Stimulated activated naive CD8-positive, alpha-beta T cell treated with anti-CD3 and anti-CD28 coated beads, Interleukin-15, Interleukin-2, amounts not matched to agents 100 ng/mL and 50 ng/mL, for 24 hours (primary cell): ENCODE measurements around the gene OTUD3.
"Not testable (repeated sequence)": the region's sequence is repeated elsewhere in the genome, so short reads cannot be mapped to it uniquely, and the experiment has no call there.

Experiments
- H3K27ac Mint-ChIP-seq: one replicate; pipeline ENCODE4 v1.8.0; 2021; ENCODE audit warnings: mild to moderate bottlenecking, mixed read lengths
- H3K27me3 Mint-ChIP-seq: one replicate; pipeline ENCODE4 v1.8.0; 2021; ENCODE audit warnings: mixed read lengths
- H3K36me3 Mint-ChIP-seq: one replicate; pipeline ENCODE4 v1.8.0; 2021; ENCODE audit warnings: low read depth, mixed read lengths
- H3K4me1 Mint-ChIP-seq: one replicate; pipeline ENCODE4 v1.8.0; 2021; ENCODE audit warnings: low read depth, mixed read lengths
- H3K4me3 Mint-ChIP-seq: one replicate; pipeline ENCODE4 v1.8.0; 2021; ENCODE audit warnings: mild to moderate bottlenecking, mixed read lengths
- H3K9me3 Mint-ChIP-seq: one replicate; pipeline ENCODE4 v1.8.0; 2021; ENCODE audit warnings: mixed read lengths

OTUD3 gene

DNA sequence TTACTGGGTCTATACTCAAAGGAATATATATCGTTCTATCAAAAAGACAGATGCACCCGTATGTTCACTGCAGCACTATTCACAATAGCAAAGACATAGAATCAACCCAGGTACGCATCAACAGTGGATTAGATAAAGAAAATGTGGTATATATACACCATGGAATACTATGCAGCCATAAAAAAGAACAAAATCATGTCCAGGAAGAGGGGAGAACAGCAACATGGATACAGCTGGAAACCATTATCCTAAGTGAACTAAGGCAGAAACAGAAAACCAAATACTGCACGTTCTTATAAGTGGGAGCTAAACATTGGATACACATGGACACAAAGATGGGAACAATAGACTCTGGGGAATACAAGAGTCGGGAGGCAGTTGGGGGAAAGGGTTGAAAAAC, 1.4 kb upstream of the OTUD3 start:
- not testable (repeated sequence) for H3K4me3 Mint-ChIP-seq, H3K36me3 Mint-ChIP-seq, H3K9me3 Mint-ChIP-seq, H3K27ac Mint-ChIP-seq
- peaks cover 32% of the 10 kb centered on the region for H3K4me1 Mint-ChIP-seq
- peaks cover 21% of the 10 kb centered on the region for H3K27me3 Mint-ChIP-seq

DNA sequence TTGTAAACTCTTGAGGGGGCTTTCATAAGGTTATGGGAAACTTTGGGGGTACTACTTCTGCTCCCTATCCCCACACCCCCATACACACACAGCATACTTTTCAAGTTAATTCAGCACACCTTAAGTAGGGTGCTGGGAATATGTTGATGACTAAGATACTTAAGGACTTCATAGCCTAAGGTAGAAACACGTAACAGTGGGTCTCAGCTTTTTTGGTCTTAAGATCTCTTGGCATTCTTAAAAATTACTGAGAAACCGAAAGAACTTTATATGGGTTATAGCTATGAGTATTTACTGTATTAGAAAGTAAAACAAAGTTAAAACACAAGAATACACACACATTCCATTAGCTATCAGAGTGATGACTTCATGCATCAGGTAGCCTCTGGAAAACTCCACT, 2.1 kb downstream of the OTUD3 start:
- H3K4me3 Mint-ChIP-seq = peak overlapping the region; percentile 88
- H3K36me3 Mint-ChIP-seq = no peaks in the 10 kb centered on the region
- peaks cover 36% of the 10 kb centered on the region for H3K4me1 Mint-ChIP-seq
- peaks cover 4% of the 10 kb centered on the region for H3K27me3 Mint-ChIP-seq
- no peaks in the 10 kb centered on the region for H3K9me3 Mint-ChIP-seq
- no peak overlapping the region for H3K27ac Mint-ChIP-seq

DNA sequence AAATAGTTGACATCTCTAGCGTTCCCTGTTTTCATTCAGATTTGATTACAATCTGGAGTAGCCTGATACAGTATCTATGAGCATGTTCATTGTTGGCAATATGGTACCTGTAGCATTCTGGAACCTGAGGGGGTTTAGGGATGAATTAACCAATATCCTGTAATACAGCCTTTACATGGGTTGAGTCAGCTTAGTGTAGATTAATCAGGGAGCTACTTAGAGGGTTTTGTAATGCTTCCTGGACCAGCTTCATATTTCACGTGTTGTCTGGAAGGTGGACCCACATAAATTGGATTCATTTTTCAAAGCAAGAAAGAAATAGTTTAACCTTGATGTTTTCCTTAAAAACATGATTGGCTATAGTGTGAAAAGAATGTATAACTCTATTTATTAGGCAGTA, 3.6 kb downstream of the OTUD3 start:
- Mint-ChIP-seq H3K4me1 (peaks cover 36% of the 10 kb centered on the region), H3K27me3 (no peaks in the 10 kb centered on the region), H3K27ac (no peak overlapping the region), H3K4me3 (no peak overlapping the region), H3K36me3 (peaks cover 4% of the 10 kb centered on the region), H3K9me3 (no peaks in the 10 kb centered on the region)

DNA sequence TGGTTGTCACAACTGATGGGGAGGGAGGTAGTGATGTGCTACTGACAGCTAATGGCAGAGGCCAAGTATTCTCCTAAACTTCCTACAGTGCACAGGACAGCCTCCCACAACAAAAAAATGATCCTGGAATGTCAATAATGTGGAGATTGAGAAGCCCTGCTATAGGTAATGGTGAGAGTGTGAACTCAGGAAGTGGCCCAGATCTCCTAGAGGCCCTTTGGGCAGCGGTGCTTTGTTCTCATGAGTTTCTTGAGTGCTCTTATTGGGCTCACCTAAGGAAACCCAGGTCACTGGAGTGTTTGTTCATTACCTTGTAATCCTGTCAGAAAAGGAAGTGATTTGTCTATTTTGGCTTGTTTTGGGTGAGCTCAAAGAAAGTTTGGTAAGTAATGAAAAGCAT, 5.9 kb downstream of the OTUD3 start:
- Mint-ChIP-seq H3K27me3 (no peaks in the 10 kb centered on the region), H3K36me3 (peaks cover 23% of the 10 kb centered on the region), H3K27ac (no peak overlapping the region), H3K4me1 (peaks cover 29% of the 10 kb centered on the region), H3K4me3 (no peak overlapping the region), H3K9me3 (no peaks in the 10 kb centered on the region)

DNA sequence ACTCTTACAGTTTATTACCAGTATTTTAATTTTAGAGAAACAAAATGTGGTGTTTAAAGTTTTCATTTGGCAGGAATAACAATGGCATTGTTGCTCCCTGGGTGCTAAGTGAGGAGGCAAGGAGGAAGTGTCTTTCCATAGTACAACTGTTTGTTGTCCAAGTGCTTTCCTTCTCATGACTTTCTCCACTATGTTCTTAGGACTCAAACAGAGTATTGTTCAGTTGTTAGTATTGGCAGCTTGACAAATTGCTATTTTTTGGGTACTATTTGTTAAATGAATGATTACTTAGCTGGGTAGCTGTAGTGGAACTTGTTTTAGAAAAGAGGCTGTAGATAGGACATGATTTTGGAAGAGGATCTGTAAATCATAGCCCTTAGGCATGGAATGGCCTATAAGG, 7.5 kb downstream of the OTUD3 start:
- Mint-ChIP-seq H3K9me3 (no peaks in the 10 kb centered on the region), H3K4me1 (peaks cover 13% of the 10 kb centered on the region), H3K27ac (no peak overlapping the region), H3K36me3 (peaks cover 34% of the 10 kb centered on the region), H3K4me3 (no peak overlapping the region), H3K27me3 (no peaks in the 10 kb centered on the region)

DNA sequence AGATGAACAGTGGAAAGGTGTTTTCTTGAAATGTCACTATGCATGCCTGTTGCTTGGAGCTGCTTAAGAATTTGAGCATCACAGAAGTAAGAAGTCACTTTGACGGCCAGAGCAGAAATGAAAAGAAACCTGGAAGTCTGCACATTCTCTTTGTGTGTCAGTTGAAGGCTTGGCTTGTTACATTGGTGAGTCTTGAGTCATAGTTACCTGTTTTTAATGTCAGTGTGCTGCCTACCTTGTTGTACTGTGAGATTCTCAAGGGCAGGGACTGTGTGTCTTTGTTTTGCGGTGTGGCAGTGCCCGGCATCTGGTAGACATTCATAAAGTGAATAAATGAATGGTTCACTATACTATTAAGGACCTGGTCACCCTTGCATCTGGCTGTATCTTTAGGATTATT, 9.9 kb downstream of the OTUD3 start:
- Mint-ChIP-seq H3K4me3 (no peak overlapping the region), H3K27ac (no peak overlapping the region), H3K4me1 (peaks cover 4% of the 10 kb centered on the region), H3K9me3 (no peaks in the 10 kb centered on the region), H3K36me3 (peaks cover 53% of the 10 kb centered on the region), H3K27me3 (no peaks in the 10 kb centered on the region)

DNA sequence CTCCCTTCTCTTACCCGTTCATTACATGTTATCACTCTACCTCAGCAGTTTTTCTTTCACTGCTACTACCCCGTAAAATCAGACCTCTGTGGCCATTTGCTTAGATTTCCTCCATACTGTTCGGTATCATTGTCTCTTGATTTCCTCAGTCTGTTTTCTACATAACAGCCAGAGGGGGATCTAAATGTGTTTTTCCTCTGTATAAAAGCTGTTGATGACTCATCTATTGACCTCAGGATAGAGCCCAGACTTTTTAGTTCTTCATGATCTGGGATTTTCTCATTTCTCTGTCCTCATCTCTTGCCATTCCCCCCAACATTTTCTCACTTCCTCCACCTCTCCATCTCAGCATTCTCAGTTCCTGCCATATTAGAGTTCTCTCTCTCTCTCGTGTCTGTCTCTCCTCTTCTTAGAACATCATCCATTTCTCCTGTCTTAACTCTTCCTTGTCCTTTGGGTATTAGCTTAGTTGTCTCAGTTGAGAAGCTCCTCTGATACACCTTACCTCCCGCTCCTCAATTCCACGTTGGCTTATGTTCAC, 10.5 kb downstream of the OTUD3 start:
- Mint-ChIP-seq H3K9me3 (no peaks in the 10 kb centered on the region), H3K4me3 (no peak overlapping the region), H3K36me3 (peaks cover 57% of the 10 kb centered on the region), H3K27ac (no peak overlapping the region), H3K4me1 (peaks cover 4% of the 10 kb centered on the region), H3K27me3 (no peaks in the 10 kb centered on the region)

DNA sequence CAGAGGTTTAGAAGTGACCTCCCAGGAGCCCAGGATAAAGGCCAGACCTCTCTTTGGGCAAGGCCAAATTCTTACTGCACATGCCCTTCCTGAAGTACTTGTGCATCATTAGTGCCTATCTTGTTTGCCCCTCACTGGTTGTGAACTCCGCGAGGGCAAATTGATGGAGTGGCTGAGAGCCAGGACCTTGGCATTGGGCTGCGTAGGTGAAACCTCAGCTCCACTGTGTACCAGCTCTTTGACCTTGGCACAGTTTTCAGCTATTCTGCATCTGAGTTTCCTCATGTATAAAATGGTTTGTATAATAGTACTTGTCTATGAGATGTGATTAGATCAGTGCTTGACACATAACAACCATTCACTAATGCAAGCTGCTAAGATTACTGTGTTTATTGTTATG, 11.5 kb downstream of the OTUD3 start:
- H3K4me3 Mint-ChIP-seq = no peak overlapping the region
- no peak overlapping the region for H3K27ac Mint-ChIP-seq
- peaks cover 1% of the 10 kb centered on the region for H3K4me1 Mint-ChIP-seq
- H3K9me3 Mint-ChIP-seq = no peaks in the 10 kb centered on the region
- peaks cover 58% of the 10 kb centered on the region for H3K36me3 Mint-ChIP-seq
- no peaks in the 10 kb centered on the region for H3K27me3 Mint-ChIP-seq

DNA sequence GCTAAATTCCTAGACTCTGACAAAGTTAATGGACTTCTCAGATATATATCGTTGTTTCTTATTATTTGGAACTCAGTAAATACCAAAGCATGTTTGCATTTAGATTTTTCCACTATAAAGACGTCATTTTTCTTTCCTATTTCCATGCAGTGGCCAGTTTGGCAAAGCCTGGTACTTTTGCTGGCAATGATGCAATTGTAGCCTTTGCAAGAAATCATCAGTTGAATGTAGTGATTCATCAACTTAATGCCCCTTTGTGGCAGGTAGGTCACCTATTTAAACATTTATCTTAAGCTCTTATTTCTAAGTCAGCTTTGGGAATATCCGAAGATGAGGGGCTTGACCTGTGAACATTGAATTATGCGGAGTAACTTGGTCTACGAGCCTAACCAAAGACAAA, 12.0 kb downstream of the OTUD3 start:
- Mint-ChIP-seq H3K4me1 (no peaks in the 10 kb centered on the region), H3K36me3 (peaks cover 63% of the 10 kb centered on the region), H3K27ac (no peak overlapping the region), H3K9me3 (no peaks in the 10 kb centered on the region), H3K27me3 (no peaks in the 10 kb centered on the region), H3K4me3 (no peak overlapping the region)

DNA sequence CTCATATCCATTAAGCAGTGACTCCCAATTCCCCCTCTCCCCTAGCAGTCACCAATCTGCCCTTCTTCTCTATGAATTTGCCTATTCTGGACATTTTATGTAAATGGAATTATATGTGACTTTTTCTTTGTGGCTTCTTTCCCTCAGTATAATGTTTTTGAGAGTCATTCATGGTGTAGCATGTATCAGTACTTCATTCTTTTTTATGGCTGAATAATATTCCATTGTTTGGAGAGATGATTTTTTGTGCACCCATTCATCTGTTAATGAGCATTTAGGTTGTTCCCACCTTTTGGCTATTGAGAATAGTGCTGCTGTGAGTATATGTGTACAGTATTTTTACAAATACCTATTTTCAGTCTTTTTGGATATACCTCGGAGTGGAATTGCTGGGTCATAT, 19.5 kb downstream of the OTUD3 start:
- H3K9me3 Mint-ChIP-seq = no peaks in the 10 kb centered on the region
- no peak overlapping the region for H3K4me3 Mint-ChIP-seq
- no peak overlapping the region for H3K27ac Mint-ChIP-seq
- no peaks in the 10 kb centered on the region for H3K27me3 Mint-ChIP-seq
- H3K4me1 Mint-ChIP-seq = no peaks in the 10 kb centered on the region
- peaks cover 52% of the 10 kb centered on the region for H3K36me3 Mint-ChIP-seq

DNA sequence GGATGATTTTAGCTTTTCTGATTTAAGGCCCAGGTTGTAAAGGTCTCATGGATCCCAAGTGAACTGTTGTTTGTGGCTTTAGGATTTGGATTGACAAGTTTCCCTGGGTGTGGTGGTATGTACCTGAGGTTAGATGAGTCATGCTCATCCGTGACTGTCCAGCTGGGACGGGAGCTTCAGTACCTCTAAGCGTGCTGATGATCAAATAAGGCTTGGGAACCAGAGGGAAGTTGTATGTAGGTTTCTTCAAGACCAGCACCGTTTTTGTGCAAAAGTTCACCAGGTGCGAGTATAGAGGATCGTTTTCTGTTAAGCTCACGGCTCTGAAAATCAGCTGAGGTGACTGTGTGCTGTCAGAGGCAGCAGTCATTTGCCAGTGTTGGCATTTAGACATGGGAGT, 21.4 kb downstream of the OTUD3 start:
- peaks cover 55% of the 10 kb centered on the region for H3K36me3 Mint-ChIP-seq

DNA sequence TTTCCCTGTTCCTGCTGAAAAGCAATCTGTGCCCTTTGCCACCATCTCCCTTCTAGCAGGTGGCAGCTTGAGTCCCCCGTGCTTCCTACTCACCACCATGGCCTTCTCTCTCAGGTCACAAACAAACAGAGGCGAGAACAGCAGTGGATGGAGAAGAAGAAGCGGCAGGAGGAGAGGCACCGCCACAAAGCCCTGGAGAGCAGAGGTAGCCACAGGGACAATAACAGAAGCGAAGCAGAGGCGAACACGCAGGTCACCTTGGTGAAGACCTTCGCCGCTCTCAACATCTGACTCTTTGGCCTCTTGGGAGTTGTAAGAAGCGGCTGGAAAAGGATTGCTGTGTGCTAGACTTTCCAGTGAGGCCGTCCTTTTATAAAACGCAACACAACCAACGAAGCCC, 25.3 kb downstream of the OTUD3 start:
- Mint-ChIP-seq H3K4me3 (no peak overlapping the region), H3K9me3 (no peaks in the 10 kb centered on the region), H3K27me3 (no peaks in the 10 kb centered on the region), H3K27ac (no peak overlapping the region), H3K36me3 (peaks cover 54% of the 10 kb centered on the region), H3K4me1 (no peaks in the 10 kb centered on the region)

More for the DNA sequence above, 21.4 kb downstream of the OTUD3 start:
- Mint-ChIP-seq H3K9me3 (no peaks in the 10 kb centered on the region), H3K4me3 (no peak overlapping the region), H3K4me1 (no peaks in the 10 kb centered on the region), H3K27ac (no peak overlapping the region), H3K27me3 (no peaks in the 10 kb centered on the region)

DNA sequence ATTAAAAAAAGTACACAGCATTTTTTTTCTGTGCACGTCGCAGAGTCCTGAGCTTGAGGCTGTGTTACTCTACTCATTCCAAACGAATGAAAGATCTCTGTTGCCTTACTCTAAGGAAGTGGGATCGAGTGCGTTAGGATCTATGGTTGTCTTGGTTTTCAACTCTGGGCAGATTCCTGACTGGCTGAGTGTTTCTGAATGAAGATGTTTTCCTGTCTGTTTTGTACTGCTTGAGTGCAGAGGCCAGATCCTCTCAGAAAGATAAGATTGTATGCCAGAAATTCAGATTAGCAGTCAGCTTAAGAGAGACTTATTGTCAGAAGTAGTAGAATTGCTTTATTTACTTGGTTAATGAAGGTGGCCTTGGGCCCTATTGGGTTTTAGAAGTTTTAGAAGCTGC, 27.2 kb downstream of the OTUD3 start:
- H3K27ac Mint-ChIP-seq = no peak overlapping the region
- H3K27me3 Mint-ChIP-seq = no peaks in the 10 kb centered on the region
- no peak overlapping the region for H3K4me3 Mint-ChIP-seq
- H3K4me1 Mint-ChIP-seq = no peaks in the 10 kb centered on the region
- H3K36me3 Mint-ChIP-seq = peaks cover 57% of the 10 kb centered on the region
- no peaks in the 10 kb centered on the region for H3K9me3 Mint-ChIP-seq

DNA sequence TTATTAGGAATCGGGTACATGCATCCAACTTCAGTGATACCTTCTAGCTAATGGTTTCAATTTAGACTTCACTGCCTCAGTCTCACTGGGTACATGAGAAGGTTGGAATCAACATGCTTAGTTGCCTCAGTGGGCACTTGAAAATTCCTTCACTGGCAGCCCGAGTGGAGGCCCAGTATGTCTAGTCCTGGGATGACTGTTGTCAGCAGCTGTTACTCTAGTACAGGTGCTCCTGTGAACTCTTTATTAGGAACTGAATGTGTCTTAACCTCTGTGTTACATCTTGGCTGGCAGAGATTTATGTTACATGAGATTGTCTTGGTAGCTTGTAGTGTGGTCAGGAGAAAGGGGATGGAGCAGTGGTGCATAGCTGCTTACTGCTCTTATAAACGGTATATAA, 27.8 kb downstream of the OTUD3 start:
- Mint-ChIP-seq H3K27me3 (no peaks in the 10 kb centered on the region), H3K9me3 (no peaks in the 10 kb centered on the region), H3K4me1 (no peaks in the 10 kb centered on the region), H3K27ac (no peak overlapping the region), H3K36me3 (peaks cover 54% of the 10 kb centered on the region), H3K4me3 (no peak overlapping the region)

DNA sequence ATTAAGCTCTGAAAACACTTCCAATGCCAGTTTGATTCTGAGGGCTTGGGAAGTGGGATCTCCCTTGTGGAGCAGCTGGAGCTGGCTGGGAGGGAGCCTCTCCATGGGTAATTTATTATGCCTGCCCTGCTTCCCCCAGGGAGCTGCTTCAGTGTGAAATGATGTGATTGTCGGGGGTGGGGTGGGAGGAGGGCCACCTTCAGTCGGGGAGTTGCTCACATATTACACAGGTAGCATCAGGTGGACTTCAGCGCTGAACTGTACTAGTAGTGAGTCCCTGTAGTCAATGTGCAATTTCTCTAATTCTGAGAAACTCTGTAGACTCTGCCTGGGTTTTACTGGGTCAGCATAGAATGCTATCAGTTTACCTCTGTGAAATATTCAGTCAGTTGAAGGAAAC, 28.5 kb downstream of the OTUD3 start:
- peaks cover 51% of the 10 kb centered on the region for H3K36me3 Mint-ChIP-seq
- H3K4me3 Mint-ChIP-seq = no peak overlapping the region
- no peaks in the 10 kb centered on the region for H3K9me3 Mint-ChIP-seq

DNA sequence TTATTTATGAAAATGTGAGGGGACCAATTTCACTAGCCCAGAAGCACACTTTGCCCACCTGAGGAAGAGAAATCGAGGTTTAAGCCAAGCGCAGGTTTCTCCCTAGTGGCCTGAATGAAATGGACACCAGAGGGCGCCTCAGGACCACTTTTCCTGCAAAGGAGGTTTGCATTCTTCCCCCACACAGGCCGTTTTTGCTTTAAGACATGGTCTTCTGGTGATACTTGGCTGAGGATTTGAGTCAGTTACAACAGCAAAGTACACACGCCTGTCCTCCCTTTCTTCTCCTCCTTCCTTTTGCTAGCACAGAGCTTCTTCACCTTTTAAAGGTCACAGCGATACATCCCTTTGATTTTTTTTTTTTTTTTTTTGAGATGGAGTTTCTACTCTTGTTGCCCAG, 35.9 kb downstream of the OTUD3 start:
- Mint-ChIP-seq H3K4me1 (peaks cover 3% of the 10 kb centered on the region), H3K27ac (no peak overlapping the region), H3K27me3 (peaks cover 4% of the 10 kb centered on the region), H3K4me3 (no peak overlapping the region), H3K36me3 (peaks cover 5% of the 10 kb centered on the region), H3K9me3 (no peaks in the 10 kb centered on the region)

More for the DNA sequence above, 28.5 kb downstream of the OTUD3 start:
- H3K4me1 Mint-ChIP-seq = no peaks in the 10 kb centered on the region
- no peak overlapping the region for H3K27ac Mint-ChIP-seq
- no peaks in the 10 kb centered on the region for H3K27me3 Mint-ChIP-seq
